G401 (cell line): ENCODE data around the gene HS3ST5. TPM values are rescaled to one million over a fixed set of nuclear protein-coding genes. Genes with fewer than 3 reads are reported as not detected.
A peak's percentile ranks its signal among the peaks of the same experiment; 100 is the strongest.

Experiments used
- DNase-seq: peaks from one replicate; pipeline ENCODE4 v3.0.0-alpha.2; 2015; ENCODE audit warnings: low spot score
- in situ Hi-C: cut with HindIII; loops from 2 replicates; pipeline ENCODE4 v1.10.0; 2016; ENCODE audit warnings: low sequenced_read_pairs, mixed read lengths
- total RNA-seq: library from RNA; depleted of rRNA; stranded (reverse); fragments of >200 nt; shearing (Covaris generic); gene quantifications from 2 replicates; pipeline ENCODE4 v1.2.3, GENCODE V29; 2014

Gene HS3ST5
- total RNA-seq, 1 experiment from 2014 or later: not detected

- no peak for DNase-seq
- in situ Hi-C loops: no loop called here
These were observed 58.5 kb downstream of the HS3ST5 start for GRCh38 chr6:114284281-114284680.

- in situ Hi-C loops: no loop called here
- DNase-seq: peak; percentile 3
These were observed 60.5 kb downstream of the HS3ST5 start for GRCh38 chr6:114282292-114282691.

- DNase-seq: no peak
- in situ Hi-C loops: no loop called here
These were observed 61.3 kb downstream of the HS3ST5 start for GRCh38 chr6:114281496-114281895.

GRCh38 chr6:114280239-114280982 is 62.4 kb downstream of the HS3ST5 start:
- in situ Hi-C loops: no loop called here
- no peak for DNase-seq

GRCh38 chr6:114277220-114277619 is 65.6 kb downstream of the HS3ST5 start:
- no peak for DNase-seq
- in situ Hi-C loops: no loop called here

- in situ Hi-C loops: no loop called here
- no peak for DNase-seq
These were observed 66.0 kb downstream of the HS3ST5 start for GRCh38 chr6:114276783-114277182.

GRCh38 chr6:114274836-114275235 is 68.0 kb downstream of the HS3ST5 start:
- DNase-seq: no peak
- in situ Hi-C loops: no loop called here

- DNase-seq: no peak
- in situ Hi-C loops: no loop called here
These were observed 70.2 kb downstream of the HS3ST5 start for GRCh38 chr6:114272582-114272981.

- no peak for DNase-seq
- in situ Hi-C loops: no loop called here
These were observed 71.4 kb downstream of the HS3ST5 start for GRCh38 chr6:114271405-114271804.

GRCh38 chr6:114267897-114268296 is 74.9 kb downstream of the HS3ST5 start:
- in situ Hi-C loops: no loop called here
- no peak for DNase-seq

- in situ Hi-C loops: no loop called here
- DNase-seq: no peak
These were observed 82.0 kb downstream of the HS3ST5 start for GRCh38 chr6:114260810-114261209.

GRCh38 chr6:114258376-114258775 is 84.4 kb downstream of the HS3ST5 start:
- in situ Hi-C loops: no loop called here

GRCh38 chr6:114253431-114253830 is 89.4 kb downstream of the HS3ST5 start:
- DNase-seq: no peak
- in situ Hi-C loops: no loop called here

More at GRCh38 chr6:114258376-114258775, 84.4 kb downstream of the HS3ST5 start:
- DNase-seq: no peak

GRCh38 chr6:114249522-114249921 is 93.3 kb downstream of the HS3ST5 start:
- in situ Hi-C loops: no loop called here
- DNase-seq: no peak

- DNase-seq: no peak
- in situ Hi-C loops: no loop called here
These were observed 95.7 kb downstream of the HS3ST5 start for GRCh38 chr6:114247101-114247500.

- DNase-seq: no peak
- in situ Hi-C loops: no loop called here
These were observed 102.0 kb downstream of the HS3ST5 start for GRCh38 chr6:114240796-114241195.

GRCh38 chr6:114228675-114229074 is 114.1 kb downstream of the HS3ST5 start:
- in situ Hi-C loops: no loop called here
- DNase-seq: no peak

GRCh38 chr6:114227944-114228468 is 114.8 kb downstream of the HS3ST5 start:
- no peak for DNase-seq
- in situ Hi-C loops: no loop called here

GRCh38 chr6:114220241-114220640 is 122.6 kb downstream of the HS3ST5 start:
- no peak for DNase-seq
- in situ Hi-C loops: no loop called here

GRCh38 chr6:114218437-114219340 is 124.1 kb downstream of the HS3ST5 start:
- DNase-seq: no peak
- in situ Hi-C loops: no loop called here
